Measurements from ENCODE around the gene INAFM2. TPM values are rescaled to one million over a fixed set of nuclear protein-coding genes. Genes with fewer than 3 reads are reported as not detected.
A peak's percentile ranks its signal among the peaks of the same experiment; 100 is the strongest.

INAFM2 gene
- total and polyA plus RNA-seq, 9 of the 15 experiments (the other 6 are each of a cell fraction or from before 2014, with no cell fraction given) = 11.8 to 43.1 (median 27.2) TPM

- TF ChIP-seq E2F8 (IDR thresholded peaks at IDR 0.05; ENCODE audit: low read depth, partially characterized antibody) (no peak), STAT5A (IDR thresholded peaks at IDR 0.05; ENCODE audit: borderline replicate concordance, low read length) (no peak), POLR2AphosphoS5 (IDR thresholded peaks at IDR 0.05; ENCODE audit: control insufficient read depth, insufficient read depth, low read depth, low read length) (no peak), ILF3 (IDR thresholded peaks at IDR 0.05; ENCODE audit: borderline replicate concordance) (no peak), HNRNPUL1 (IDR thresholded peaks at IDR 0.05; ENCODE audit: low read length) (no peak), THRB (CRISPR knock-in tag; conservative IDR thresholded peaks at IDR 0.05) (no peak), ZNF280A (IDR thresholded peaks at IDR 0.05; ENCODE audit: low read depth, partially characterized antibody) (no peak), ZNF384 (IDR thresholded peaks at IDR 0.05; ENCODE audit: low read depth, low read length) (no peak), PBX2 (CRISPR knock-in tag; IDR thresholded peaks at IDR 0.05; ENCODE audit: low read depth) (no peak), PBX2 (tag; conservative IDR thresholded peaks at IDR 0.05; ENCODE audit: low read depth) (no peak), MTA3 (IDR thresholded peaks at IDR 0.05; ENCODE audit: borderline replicate concordance) (0 out of 2 replicates have a peak, but pooled peaks have one; percentile 51), FOXJ2 (tag; IDR thresholded peaks at IDR 0.05) (no peak), ZNF398 (CRISPR knock-in tag; IDR thresholded peaks at IDR 0.05) (no peak), ZNF184 (CRISPR knock-in tag; IDR thresholded peaks at IDR 0.05) (no peak), ZNF561 (CRISPR knock-in tag; conservative IDR thresholded peaks at IDR 0.05) (no peak), USF1 (CRISPR knock-in tag; IDR thresholded peaks at IDR 0.05) (no peak)
These were observed 21.9 kb upstream of the INAFM2 start (continued) for GRCh38 chr15:40301467-40302179.

Data from K562 (cell line).